Activated CD8-positive, alpha-beta memory T cell treated with anti-CD3 and anti-CD28 coated beads, Interleukin-2, amount 50 U/mL, for 4 hours (primary cell): Measurements from ENCODE around the gene CTNND2.
"Not testable (repeated sequence)": the region's sequence is repeated elsewhere in the genome, so short reads cannot be mapped to it uniquely, and the experiment has no call there.

Source experiments
- DNase-seq: peaks from one replicate; pipeline ENCODE4 v3.0.0-alpha.2; 2020

The CTNND2 gene

DNA sequence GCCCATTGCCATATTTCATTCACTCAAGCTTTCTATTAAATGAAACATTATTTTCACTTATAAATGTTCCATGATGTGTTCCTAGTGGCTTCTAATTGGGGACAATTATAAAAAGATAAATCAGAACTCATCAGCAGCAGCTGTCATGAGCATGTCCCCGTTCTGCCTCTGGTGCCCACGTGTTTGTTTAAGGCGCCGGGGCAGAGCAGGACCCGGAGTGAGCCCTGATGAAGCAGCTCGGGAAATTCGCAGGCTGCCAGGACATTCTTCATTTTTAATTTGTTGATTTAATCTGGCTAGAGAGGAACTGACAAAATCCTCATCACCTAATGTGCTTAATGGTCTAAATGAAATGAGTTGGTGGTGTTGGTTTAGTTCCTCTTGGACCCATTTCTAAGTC, 475.0 kb downstream of the CTNND2 start:
- no peak for DNase-seq

- no peak for DNase-seq
Observed at GRCh38 chr5:11427569-11427968, 476.7 kb downstream of the CTNND2 start.

GRCh38 chr5:11426442-11426841, 477.8 kb downstream of the CTNND2 start:
- DNase-seq = no peak

- DNase-seq = no peak
Observed at GRCh38 chr5:11422342-11422741, 481.9 kb downstream of the CTNND2 start.

- no peak for DNase-seq
Observed at GRCh38 chr5:11420969-11421368, 483.3 kb downstream of the CTNND2 start.

GRCh38 chr5:11415751-11416150, 488.5 kb downstream of the CTNND2 start:
- no peak for DNase-seq

GRCh38 chr5:11414732-11415131, 489.5 kb downstream of the CTNND2 start:
- DNase-seq = not testable (repeated sequence)

- no peak for DNase-seq
Observed at GRCh38 chr5:11411621-11412020, 492.6 kb downstream of the CTNND2 start.

GRCh38 chr5:11407556-11408145, 496.6 kb downstream of the CTNND2 start:
- DNase-seq = no peak

- no peak for DNase-seq
Observed at GRCh38 chr5:11400316-11400715, 503.9 kb downstream of the CTNND2 start.

GRCh38 chr5:11398728-11399127, 505.5 kb downstream of the CTNND2 start:
- no peak for DNase-seq

DNA sequence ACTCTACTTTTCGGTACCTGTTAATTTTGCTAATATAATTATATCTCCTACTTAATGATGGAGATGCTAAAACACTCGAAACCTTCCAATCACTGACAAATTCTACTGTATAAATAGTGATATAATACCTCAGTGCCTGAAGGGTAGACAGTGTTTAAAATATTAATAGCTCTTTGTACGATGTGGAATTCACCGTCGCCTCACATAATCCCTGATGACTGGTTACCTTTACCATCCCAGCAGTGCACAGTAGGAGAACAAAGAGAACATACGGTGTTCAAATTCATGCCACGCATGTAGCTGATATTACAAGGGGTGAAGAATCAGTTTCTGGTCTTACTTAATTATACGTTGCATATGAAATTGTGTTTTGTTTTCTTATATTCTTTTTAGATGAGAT, 506.7 kb downstream of the CTNND2 start:
- DNase-seq = no peak

DNA sequence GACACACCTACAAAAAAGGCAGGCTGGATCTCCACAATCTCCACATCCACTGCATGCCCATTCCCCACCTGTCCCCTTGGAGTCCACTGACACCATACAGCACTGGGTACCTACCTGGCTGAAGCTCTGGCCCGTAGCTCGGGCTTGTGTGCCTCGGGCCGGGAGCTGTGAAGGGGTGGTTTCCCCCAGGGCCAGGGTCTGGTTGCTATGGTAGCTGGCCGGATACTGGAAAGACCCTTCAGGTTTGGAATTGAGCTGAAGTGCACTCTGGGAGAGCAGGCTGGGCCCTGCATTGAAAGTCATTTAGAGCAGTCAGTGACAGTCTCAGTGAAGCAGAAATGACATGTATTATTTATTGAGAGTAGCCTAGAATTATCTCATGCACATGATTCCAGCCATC, 507.3 kb downstream of the CTNND2 start:
- DNase-seq = no peak

GRCh38 chr5:11394933-11395332, 509.3 kb downstream of the CTNND2 start:
- DNase-seq = no peak

DNA sequence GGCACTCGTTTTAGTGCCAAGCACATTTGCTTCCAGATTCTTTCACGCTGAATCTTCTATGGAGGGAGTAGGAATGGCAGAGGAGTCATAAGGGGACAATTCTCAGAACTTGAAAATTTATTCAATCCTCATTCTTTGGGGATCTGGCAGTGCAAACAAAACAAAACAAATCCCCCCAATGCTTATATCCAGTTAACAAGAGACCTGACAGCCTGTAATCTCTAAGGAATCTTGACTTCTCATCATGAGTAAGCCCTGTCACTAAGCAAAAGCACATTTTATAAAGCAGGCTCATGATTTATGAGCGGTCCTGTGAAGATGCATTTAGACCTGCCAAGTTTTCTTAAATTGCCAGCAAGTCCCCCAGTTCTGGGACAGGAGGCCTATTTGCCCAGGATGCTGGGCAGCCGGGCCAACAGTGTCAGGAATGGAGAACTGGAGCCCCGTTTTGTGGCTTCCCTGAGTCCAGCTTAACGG, 513.9 kb downstream of the CTNND2 start:
- no peak for DNase-seq

DNA sequence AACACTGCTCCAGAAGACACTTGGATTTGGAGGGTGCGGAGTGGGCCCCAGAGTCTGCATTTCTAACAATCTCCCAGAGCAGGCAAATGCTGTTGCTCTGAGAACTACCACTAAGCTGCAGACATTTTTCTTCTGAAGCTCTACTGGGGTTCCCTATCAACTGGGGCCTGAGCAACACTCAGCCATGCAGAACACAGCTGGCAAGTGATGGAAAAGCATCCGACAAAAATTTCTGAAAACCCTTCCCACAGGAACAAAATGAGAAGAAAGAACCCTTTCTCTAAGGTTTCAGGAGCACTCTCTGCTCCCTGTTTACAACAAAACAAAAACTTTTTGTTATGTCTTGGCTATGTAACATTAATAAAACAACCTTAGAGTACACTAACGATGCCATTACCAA, 516.9 kb downstream of the CTNND2 start:
- DNase-seq = no peak

GRCh38 chr5:11386398-11386797, 517.8 kb downstream of the CTNND2 start:
- no peak for DNase-seq

DNA sequence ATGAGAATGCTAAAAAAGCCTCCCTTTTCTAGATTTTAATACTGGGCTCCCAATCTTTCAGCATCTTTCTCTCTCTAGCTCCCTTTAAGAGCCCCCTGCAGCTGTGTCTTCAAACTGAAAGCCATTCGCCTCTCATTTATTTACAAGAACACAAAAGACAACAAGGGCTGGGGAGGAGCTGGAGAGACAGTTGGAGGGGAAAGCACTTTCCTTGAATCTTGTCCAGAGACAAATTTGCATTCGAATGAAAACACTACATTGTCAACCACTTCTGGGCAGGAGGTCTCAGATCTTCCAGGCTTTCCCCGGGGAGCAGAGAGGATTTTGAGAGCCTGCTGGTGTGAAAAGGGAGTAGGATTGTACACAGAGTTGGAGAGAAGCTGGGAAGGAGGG, 518.3 kb downstream of the CTNND2 start:
- no peak for DNase-seq

DNA sequence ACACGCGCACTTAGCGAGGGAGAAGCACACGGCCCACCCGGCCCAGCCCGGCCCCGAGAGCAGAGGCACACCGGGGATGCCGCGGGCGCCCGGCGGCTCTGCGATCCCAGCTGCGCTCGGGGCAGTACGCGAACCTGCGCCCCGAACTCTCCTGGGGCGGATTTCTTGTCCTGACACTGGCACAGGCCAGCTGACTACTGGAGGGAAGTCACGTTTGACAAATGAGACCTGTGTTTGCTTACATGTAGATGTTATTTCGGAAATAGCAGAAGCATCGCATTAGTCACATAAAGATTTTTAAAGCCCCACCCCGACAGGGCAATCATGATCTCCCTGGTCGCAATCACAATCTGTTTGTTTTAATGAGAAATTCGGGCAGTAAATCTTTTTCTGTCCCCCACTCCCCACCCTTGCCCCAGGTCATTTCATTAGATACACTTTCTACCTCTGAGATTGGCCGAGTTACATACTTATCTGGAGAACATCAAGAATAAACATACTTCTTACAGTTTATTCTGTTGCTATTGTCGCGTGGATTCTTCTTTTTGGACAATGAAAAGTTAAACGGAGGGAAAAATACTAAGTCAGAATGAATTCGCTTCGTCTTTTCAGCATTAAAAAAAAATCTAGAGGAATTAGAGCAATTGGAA, 518.9 kb downstream of the CTNND2 start:
- DNase-seq = no peak

- DNase-seq = no peak
Observed at GRCh38 chr5:11384441-11385250, 519.6 kb downstream of the CTNND2 start.

GRCh38 chr5:11383506-11384095, 520.6 kb downstream of the CTNND2 start:
- DNase-seq = no peak

DNA sequence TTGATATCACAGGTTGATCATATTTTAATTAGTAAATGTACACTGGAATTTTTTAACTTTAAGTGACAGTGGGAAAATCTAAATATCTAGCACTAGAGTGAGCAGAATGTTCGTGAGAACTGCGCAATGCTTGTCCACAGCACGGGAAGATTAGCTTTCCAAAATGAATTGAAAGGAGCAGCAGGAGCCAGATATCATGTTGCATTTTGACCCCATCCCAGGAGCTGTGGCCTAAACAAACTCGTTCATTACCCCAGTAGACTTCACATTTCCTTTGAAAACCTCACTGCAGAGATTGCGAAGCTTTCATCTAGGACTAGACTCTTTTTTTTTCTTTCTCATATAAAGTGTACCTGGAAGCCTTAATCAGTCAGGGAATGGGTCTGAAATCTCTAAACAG, 525.8 kb downstream of the CTNND2 start:
- no peak for DNase-seq

DNA sequence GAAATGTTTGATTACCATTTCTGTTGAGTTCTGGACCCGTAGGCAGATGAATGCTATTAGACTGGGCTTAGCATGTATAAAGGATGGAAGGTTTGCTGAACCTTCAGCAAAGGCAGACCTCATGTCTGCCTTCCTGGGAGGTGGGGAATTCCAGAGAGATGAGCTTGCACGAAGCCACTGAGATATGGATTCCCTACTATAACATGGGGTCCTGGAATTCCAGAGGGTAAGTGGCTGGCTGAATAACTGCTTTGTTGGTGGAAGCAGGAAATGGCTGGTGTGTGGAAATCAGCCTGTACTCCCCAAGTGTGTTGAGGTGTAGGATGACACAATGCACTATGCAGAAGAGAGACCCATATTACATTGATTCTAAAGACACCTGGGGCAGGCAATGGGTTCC, 526.4 kb downstream of the CTNND2 start:
- no peak for DNase-seq

- DNase-seq = no peak
Observed at GRCh38 chr5:11372191-11372590, 532.1 kb downstream of the CTNND2 start.
